SK-N-SH (cell line): ENCODE measurements around the gene GUCY2D. TPM values are rescaled to one million over a fixed set of nuclear protein-coding genes. Genes with fewer than 3 reads are reported as not detected.

Source experiments
- CTCF ChIA-PET: fragments of 300-600, 350-600 bp; formaldehyde crosslinking; extraction: SDS; loops from one replicate; lab custom pipeline; 2021; lab: Yijun Ruan, JAX
- POLR2A ChIA-PET: fragments of 350-600 bp; sonication (Branson Sonifier 250); formaldehyde crosslinking; extraction: SDS; loops from one replicate; lab custom pipeline; 2020; ENCODE audit warnings: antibody characterized with exemption, inconsistent platforms; lab: Yijun Ruan, JAX
- DNase-seq: peaks from one replicate; pipeline ENCODE4 v3.0.0; 2012
- H2AFZ ChIP-seq: fragments of 200-600 bp; sonication (generic); 2 replicates; pipeline ENCODE4 v1.8.1; 2016; ENCODE audit warnings: antibody characterized with exemption, mild to moderate bottlenecking, low read depth
- H3F3A ChIP-seq: fragments of 200-600 bp; sonication (generic); replicated peaks from 2 replicates; pipeline ENCODE3; 2016; ENCODE audit warnings: antibody characterized with exemption, mild to moderate bottlenecking; ENCODE audit not compliant: insufficient read depth
- H3K27ac ChIP-seq, 2 experiments: fragments of 200-500 bp in 1 of 2; fragments of 200-600 bp in 1 of 2; sonication (Bioruptor generic) in 1 of 2; sonication (generic), shearing (Covaris generic) in 1 of 2; 2 replicates each; pipeline versions ENCODE4 v1.5.1 to v1.6.1; 2014 to 2016; ENCODE audit warnings: low read depth in 2 of 2, inconsistent platforms in 1 of 2, low read length in 1 of 2, mild to moderate bottlenecking in 1 of 2, mixed read lengths in 1 of 2
- H3K27me3 ChIP-seq: fragments of 200-600 bp; sonication (generic), shearing (Covaris generic); 2 replicates; pipeline ENCODE4 v1.6.1; 2016; ENCODE audit warnings: mixed run types; ENCODE audit not compliant: insufficient read depth
- H3K36me3 ChIP-seq, 2 experiments: fragments of 200-500 bp in 1 of 2; fragments of 200-600 bp in 1 of 2; sonication (Bioruptor generic) in 1 of 2; sonication (generic) in 1 of 2; replicated peaks in 1 of 2; 2 replicates each; pipeline versions ENCODE3 to v1.5.1; 2014 to 2016; ENCODE audit warnings: low read length in 1 of 2, mild to moderate bottlenecking in 1 of 2; ENCODE audit not compliant: insufficient read depth in 2 of 2, control insufficient read depth in 1 of 2
- H3K4me1 ChIP-seq, 2 experiments: fragments of 200-500 bp in 1 of 2; fragments of 200-600 bp in 1 of 2; sonication (Bioruptor generic) in 1 of 2; sonication (generic), shearing (Covaris generic) in 1 of 2; 2 replicates each; pipeline versions ENCODE4 v1.5.1 to v1.6.1; 2014 to 2016; ENCODE audit warnings: low read depth in 1 of 2, low read length in 1 of 2, mixed run types in 1 of 2; ENCODE audit not compliant: insufficient read depth in 2 of 2, control insufficient read depth in 1 of 2
- H3K4me2 ChIP-seq: fragments of 200-600 bp; sonication (generic), shearing (Covaris generic); 2 replicates; pipeline ENCODE4 v1.6.1; 2017; ENCODE audit warnings: mixed run types
- H3K4me3 ChIP-seq, 2 experiments: fragments of 200-500 bp in 1 of 2; fragments of 200-600 bp in 1 of 2; sonication (Bioruptor generic) in 1 of 2; sonication (generic), shearing (Covaris generic) in 1 of 2; 2 replicates each; pipeline versions ENCODE4 v1.5.1 to v1.8.1; 2014 to 2016; ENCODE audit warnings: low read depth in 2 of 2, inconsistent platforms in 1 of 2, low read length in 1 of 2, mild to moderate bottlenecking in 1 of 2, mixed read lengths in 1 of 2, moderate library complexity in 1 of 2
- H3K79me2 ChIP-seq: fragments of 200-600 bp; sonication (generic); 2 replicates; pipeline ENCODE4 v1.8.1; 2017; ENCODE audit warnings: mild to moderate bottlenecking; ENCODE audit not compliant: insufficient read depth
- H3K9ac ChIP-seq: fragments of 200-600 bp; sonication (generic); 2 replicates; pipeline ENCODE4 v1.6.1; 2017; ENCODE audit warnings: mixed run types
- H3K9me2 ChIP-seq: fragments of 200-600 bp; sonication (generic); 2 replicates; pipeline ENCODE4 v1.6.1; 2017; ENCODE audit warnings: mixed run types
- H3K9me3 ChIP-seq: fragments of 200-600 bp; sonication (generic); 2 replicates; pipeline ENCODE4 v1.6.1; 2017; ENCODE audit warnings: mixed run types, mild to moderate bottlenecking, moderate library complexity
- H4K20me1 ChIP-seq: fragments of 200-600 bp; sonication (generic); 2 replicates; pipeline ENCODE4 v1.6.1; 2017; ENCODE audit warnings: mild to moderate bottlenecking, mixed run types; ENCODE audit not compliant: insufficient read depth
- CHD2 ChIP-seq: fragments of 150-350 bp; IDR thresholded peaks from 2 replicates; pipeline ENCODE4 v1.6.1; 2018; ENCODE audit warnings: low read length; ENCODE audit not compliant: partially characterized antibody
- CTCF ChIP-seq: fragments of 200-600 bp; sonication (generic); IDR thresholded peaks from 2 replicates; pipeline ENCODE4 v1.6.1; 2017; ENCODE audit warnings: antibody characterized with exemption, mild to moderate bottlenecking, moderate library complexity
- ELF1 ChIP-seq: IDR thresholded peaks from 2 replicates; pipeline ENCODE4 v1.4.0; 2012
- FOSL2 ChIP-seq: IDR thresholded peaks from 2 replicates; pipeline ENCODE4 v1.4.0; 2012; ENCODE audit warnings: low read depth, mild to moderate bottlenecking, moderate library complexity, borderline replicate concordance
- FOXJ3 ChIP-seq: sonication (generic); formaldehyde crosslinking; IDR thresholded peaks from 2 replicates; pipeline ENCODE4 v1.5.1; 2020; ENCODE audit warnings: mild to moderate bottlenecking, missing genetic modification reagents
- IRF3 ChIP-seq: fragments of 150-350 bp; IDR thresholded peaks from 2 replicates; pipeline ENCODE4 v1.6.1; 2016; ENCODE audit warnings: mild to moderate bottlenecking, low read depth, low read length
- JUND ChIP-seq: IDR thresholded peaks from 2 replicates; pipeline ENCODE4 v1.4.0; 2012
- MAX ChIP-seq: IDR thresholded peaks from 2 replicates; pipeline ENCODE4 v1.4.0; 2012; ENCODE audit warnings: low read depth
- MXI1 ChIP-seq: IDR thresholded peaks from 2 replicates; pipeline ENCODE4 v1.6.1; 2012; ENCODE audit warnings: mild to moderate bottlenecking, low read depth, low read length, improper control_type of control experiment
- RAD21 ChIP-seq: IDR thresholded peaks from 2 replicates; pipeline ENCODE4 v1.6.1; 2012; ENCODE audit warnings: mild to moderate bottlenecking, low read length
- RFX5 ChIP-seq: IDR thresholded peaks from 2 replicates; pipeline ENCODE4 v1.6.1; 2012; ENCODE audit warnings: mild to moderate bottlenecking, improper control_type of control experiment, low read length
- TAF1 ChIP-seq: IDR thresholded peaks from 2 replicates; pipeline ENCODE4 v1.6.1; 2012; ENCODE audit warnings: low read depth, mild to moderate bottlenecking, low read length, moderate library complexity, borderline replicate concordance
- TEAD4 ChIP-seq: IDR thresholded peaks from 2 replicates; pipeline ENCODE4 v1.4.0; 2012; ENCODE audit warnings: mild to moderate bottlenecking, borderline replicate concordance; ENCODE audit not compliant: insufficient read depth
- USF2 ChIP-seq: fragments of 150-350 bp; IDR thresholded peaks from 2 replicates; pipeline ENCODE4 v1.6.1; 2017; ENCODE audit warnings: antibody characterized with exemption, low read length, low read depth, borderline replicate concordance
- YY1 ChIP-seq: IDR thresholded peaks from 2 replicates; pipeline ENCODE4 v1.4.0; 2012; ENCODE audit warnings: low read depth, mild to moderate bottlenecking
- WGBS: methylation state at CpG from one replicate; pipeline ENCODE4 v1.1.6; 2017; ENCODE audit warnings: low lambda C conversion rate; 5-methylcytosine and 5-hydroxymethylcytosine counted together
- polyA plus RNA-seq, 3 experiments: library from polyadenylated mRNA; depleted of rRNA; stranded (reverse); fragments of >200 nt; gene quantifications; 2 replicates each; pipeline ENCODE4 v1.2.3, GENCODE V29; 2012
- TF ChIP-seq, protein P1 (sequence below): IDR thresholded peaks from 2 replicates; pipeline ENCODE4 v1.4.0; 2012; ENCODE audit warnings: low read depth, borderline replicate concordance

Gene GUCY2D
- polyA plus RNA-seq, 1 of the 3 experiments (the other 2 are of a cell fraction): not detected

DNA sequence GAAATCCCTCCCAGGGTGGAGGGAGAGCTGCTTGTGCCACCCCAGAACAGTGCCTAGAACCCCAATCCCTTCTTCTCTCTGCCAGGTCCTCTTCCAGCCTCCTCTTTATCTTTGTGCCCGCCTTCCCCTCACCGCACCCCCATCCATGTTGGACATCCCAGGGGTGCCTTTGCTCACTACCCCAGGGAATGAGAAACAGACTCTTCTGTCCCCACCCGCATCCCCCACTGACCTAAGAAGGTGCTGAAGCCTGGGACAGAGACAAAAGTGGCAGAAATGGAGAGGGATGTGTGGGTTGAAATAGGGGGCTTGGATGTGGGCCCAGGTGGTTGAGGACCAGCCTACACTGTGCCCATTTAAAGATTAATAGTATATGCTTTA, 53.4 kb downstream of the GUCY2D start:
- H4K20me1 ChIP-seq: no peaks in the 10 kb centered on the region
- H3K9me3 ChIP-seq: no peaks in the 10 kb centered on the region
- WGBS: 71% methylated on average over 3 of the region's 3 CpGs
- DNase-seq: no peak
- POLR2A ChIA-PET: interaction anchor here (1.3 kb wide), 1 partner anchor 140 kb away, joined by 3 read pairs; the partner anchor contains the start of gene RNF227
- H3K36me3 ChIP-seq: no peaks in the 10 kb centered on the region
- H2AFZ ChIP-seq: no peak overlapping the region
- TF ChIP-seq CHD2 (no peak), ELF1 (no peak), USF2 (no peak), TEAD4 (no peak), TAF1 (no peak), MXI1 (no peak), MAX (no peak), YY1 (no peak), IRF3 (no peak), RAD21 (no peak), FOXJ3 (CRISPR knock-in tag) (no peak), FOSL2 (no peak), RFX5 (no peak), CTCF (no peak), JUND (no peak)
- TF ChIP-seq, protein P1, sequence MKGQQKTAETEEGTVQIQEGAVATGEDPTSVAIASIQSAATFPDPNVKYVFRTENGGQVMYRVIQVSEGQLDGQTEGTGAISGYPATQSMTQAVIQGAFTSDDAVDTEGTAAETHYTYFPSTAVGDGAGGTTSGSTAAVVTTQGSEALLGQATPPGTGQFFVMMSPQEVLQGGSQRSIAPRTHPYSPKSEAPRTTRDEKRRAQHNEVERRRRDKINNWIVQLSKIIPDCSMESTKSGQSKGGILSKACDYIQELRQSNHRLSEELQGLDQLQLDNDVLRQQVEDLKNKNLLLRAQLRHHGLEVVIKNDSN: no peak
- no peaks in the 10 kb centered on the region for H3K9me2 ChIP-seq
- H3K9ac ChIP-seq: no peak overlapping the region
- peaks cover 0 to 6% of the 10 kb centered on the region in 2 experiments; a peak in 2 of 4 replicates for H3K4me1 ChIP-seq
- H3K4me2 ChIP-seq: 0 out of 2 replicates have a peak overlapping the region, but pooled peaks have one; percentile 23
- H3K79me2 ChIP-seq: no peaks in the 10 kb centered on the region
- no peaks in the 10 kb centered on the region for H3F3A ChIP-seq
- H3K27me3 ChIP-seq: peaks cover 15% of the 10 kb centered on the region; the same call in 1 of the 2 replicates
- CTCF ChIA-PET: interaction anchor here (1.5 to 8.9 kb wide), 13 partner anchors 12 to 313 kb away, joined by 7 to 390 read pairs (median 69); partner anchors contain the start of genes ALOX12B, ALOXE3 and NAA38
- no peak overlapping the region for H3K4me3 ChIP-seq
- no peak overlapping the region for H3K27ac ChIP-seq
